Fibroblast of mammary gland (primary cell): ENCODE data around the gene CPN2.
A peak's percentile ranks its signal among the peaks of the same experiment; 100 is the strongest.

Experiments used
- DNase-seq: peaks from one replicate; pipeline ENCODE4 v3.0.0-alpha.2; 2010; ENCODE audit warnings: low read depth
- H3K4me3 ChIP-seq: 2 replicates; pipeline ENCODE4 v1.5.1; 2011; ENCODE audit warnings: low read depth, mild to moderate bottlenecking, low read length, moderate library complexity; ENCODE audit not compliant: control insufficient read depth
- CTCF ChIP-seq: conservative IDR thresholded peaks from 2 replicates; pipeline ENCODE4 v1.5.1; 2011; ENCODE audit warnings: low read depth, low read length, inconsistent platforms; ENCODE audit not compliant: control insufficient read depth, insufficient read depth

The CPN2 gene

GRCh38 chr3:194350726-194351071 is 429 bp downstream of the CPN2 start:
- no peak for TF ChIP-seq CTCF
- no peak for DNase-seq
- H3K4me3 ChIP-seq = no peak overlapping the region

- H3K4me3 ChIP-seq = no peak overlapping the region
- DNase-seq = no peak
- TF ChIP-seq CTCF = no peak
Measured at GRCh38 chr3:194348354-194348753, 2.8 kb downstream of the CPN2 start.

GRCh38 chr3:194346621-194347020 is 4.5 kb downstream of the CPN2 start:
- no peak for TF ChIP-seq CTCF
- no peak for DNase-seq

GRCh38 chr3:194346035-194346434 is 5.1 kb downstream of the CPN2 start:
- no peak for TF ChIP-seq CTCF
- no peak overlapping the region for H3K4me3 ChIP-seq
- DNase-seq = no peak

More at GRCh38 chr3:194346621-194347020, 4.5 kb downstream of the CPN2 start:
- H3K4me3 ChIP-seq = no peak overlapping the region

- no peak overlapping the region for H3K4me3 ChIP-seq
- peak; percentile 56 for DNase-seq
- TF ChIP-seq CTCF = peak; percentile 96
Measured at GRCh38 chr3:194344012-194344411, 7.1 kb downstream of the CPN2 start.

- TF ChIP-seq CTCF = no peak
- no peak overlapping the region for H3K4me3 ChIP-seq
- no peak for DNase-seq
Measured at GRCh38 chr3:194343561-194343893, 7.6 kb downstream of the CPN2 start.

- DNase-seq = no peak
- no peak overlapping the region for H3K4me3 ChIP-seq
- TF ChIP-seq CTCF = no peak
Measured at GRCh38 chr3:194342861-194343560, 8.1 kb downstream of the CPN2 start.
